ENCODE results near the gene TSPAN18. TPM values are rescaled to one million over a fixed set of nuclear protein-coding genes. Genes with fewer than 3 reads are reported as not detected.

Gene TSPAN18
- total RNA-seq, 1 donor from 2014 or later: 717 TPM

GRCh38 chr11:44771841-44772240, 45.1 kb downstream of the TSPAN18 start:
- H3K27me3 Mint-ChIP-seq (ENCODE audit: unreplicated experiment): peaks cover 6% of the 10 kb centered on the region
- H3K4me1 Mint-ChIP-seq (ENCODE audit: unreplicated experiment): peaks cover 69% of the 10 kb centered on the region
- TF ChIP-seq CTCF (IDR thresholded peaks at IDR 0.05; ENCODE audit: unreplicated experiment): no peak
- DNase-seq (ENCODE audit: low spot score): no peak
- H3K9me3 Mint-ChIP-seq (ENCODE audit: unreplicated experiment): no peaks in the 10 kb centered on the region
- H3K4me3 Mint-ChIP-seq (ENCODE audit: unreplicated experiment): no peak overlapping the region
- peaks cover 45% of the 10 kb centered on the region for H3K36me3 Mint-ChIP-seq (ENCODE audit: low read depth, unreplicated experiment)
- H3K27ac Mint-ChIP-seq (ENCODE audit: unreplicated experiment): no peak overlapping the region

GRCh38 chr11:44773351-44773965, 46.7 kb downstream of the TSPAN18 start:
- peaks cover 41% of the 10 kb centered on the region for H3K36me3 Mint-ChIP-seq (ENCODE audit: low read depth, unreplicated experiment)
- DNase-seq (ENCODE audit: low spot score): no peak
- peaks cover 85% of the 10 kb centered on the region for H3K4me1 Mint-ChIP-seq (ENCODE audit: unreplicated experiment)
- H3K9me3 Mint-ChIP-seq (ENCODE audit: unreplicated experiment): no peaks in the 10 kb centered on the region
- H3K27me3 Mint-ChIP-seq (ENCODE audit: unreplicated experiment): peaks cover 6% of the 10 kb centered on the region
- peak overlapping the region; percentile 99 for H3K27ac Mint-ChIP-seq (ENCODE audit: unreplicated experiment)
- H3K4me3 Mint-ChIP-seq (ENCODE audit: unreplicated experiment): no peak overlapping the region
- TF ChIP-seq CTCF (IDR thresholded peaks at IDR 0.05; ENCODE audit: unreplicated experiment): no peak

- Mint-ChIP-seq H3K36me3 (ENCODE audit: low read depth, unreplicated experiment) (peaks cover 41% of the 10 kb centered on the region), H3K4me1 (ENCODE audit: unreplicated experiment) (peaks cover 89% of the 10 kb centered on the region), H3K27ac (ENCODE audit: unreplicated experiment) (peak overlapping the region; percentile 99), H3K4me3 (ENCODE audit: unreplicated experiment) (peak overlapping the region; percentile 25), H3K9me3 (ENCODE audit: unreplicated experiment) (no peaks in the 10 kb centered on the region), H3K27me3 (ENCODE audit: unreplicated experiment) (peaks cover 6% of the 10 kb centered on the region)
- peak; percentile 36 for DNase-seq (ENCODE audit: low spot score)
- no peak for TF ChIP-seq CTCF (IDR thresholded peaks at IDR 0.05; ENCODE audit: unreplicated experiment)
Observed at GRCh38 chr11:44774108-44774507, 47.3 kb downstream of the TSPAN18 start.

- H3K27ac Mint-ChIP-seq (ENCODE audit: unreplicated experiment): peak overlapping the region; percentile 99
- DNase-seq (ENCODE audit: low spot score): no peak
- TF ChIP-seq CTCF (IDR thresholded peaks at IDR 0.05; ENCODE audit: unreplicated experiment): no peak
Observed at GRCh38 chr11:44774731-44775130, 48.0 kb downstream of the TSPAN18 start.

GRCh38 chr11:44775366-44775984, 48.7 kb downstream of the TSPAN18 start:
- no peaks in the 10 kb centered on the region for H3K9me3 Mint-ChIP-seq (ENCODE audit: unreplicated experiment)
- DNase-seq (ENCODE audit: low spot score): peak; percentile 81
- peaks cover 11% of the 10 kb centered on the region for H3K27me3 Mint-ChIP-seq (ENCODE audit: unreplicated experiment)
- peak overlapping the region; percentile 99 for H3K27ac Mint-ChIP-seq (ENCODE audit: unreplicated experiment)
- H3K36me3 Mint-ChIP-seq (ENCODE audit: low read depth, unreplicated experiment): peaks cover 41% of the 10 kb centered on the region
- TF ChIP-seq CTCF (IDR thresholded peaks at IDR 0.05; ENCODE audit: unreplicated experiment): peak; percentile 89
- peaks cover 88% of the 10 kb centered on the region for H3K4me1 Mint-ChIP-seq (ENCODE audit: unreplicated experiment)
- H3K4me3 Mint-ChIP-seq (ENCODE audit: unreplicated experiment): peak overlapping the region; percentile 26

More at GRCh38 chr11:44774731-44775130, 48.0 kb downstream of the TSPAN18 start:
- Mint-ChIP-seq H3K27me3 (ENCODE audit: unreplicated experiment) (peaks cover 8% of the 10 kb centered on the region), H3K9me3 (ENCODE audit: unreplicated experiment) (no peaks in the 10 kb centered on the region), H3K4me3 (ENCODE audit: unreplicated experiment) (peak overlapping the region; percentile 76), H3K4me1 (ENCODE audit: unreplicated experiment) (peaks cover 88% of the 10 kb centered on the region), H3K36me3 (ENCODE audit: low read depth, unreplicated experiment) (peaks cover 41% of the 10 kb centered on the region)
